Suppressor macrophage treated with lipopolysaccharide for 4 hours (primary cell): Measurements from ENCODE around the gene RSKR.
"Not testable (repeated sequence)": the region's sequence is repeated elsewhere in the genome, so short reads cannot be mapped to it uniquely, and the experiment has no call there.

Experiments
- DNase-seq: peaks from one replicate; pipeline ENCODE4 v3.0.0-alpha.2; 2020

Gene RSKR

GRCh38 chr17:28576758-28577465 is 37.1 kb downstream of the RSKR start, which contains the start of gene ALDOC:
ALDOC (minus strand) TSS chr17:28576895; CDS start chr17:28575532, 1,363 bp downstream.
- DNase-seq, result peak; percentile 98

- DNase-seq, result not testable (repeated sequence)
Measured at GRCh38 chr17:28576016-28576415, 38.0 kb downstream of the RSKR start.

GRCh38 chr17:28575126-28575795 is 38.7 kb downstream of the RSKR start:
- DNase-seq, result no peak

GRCh38 chr17:28574526-28574925 is 39.5 kb downstream of the RSKR start:
- no peak for DNase-seq

- no peak for DNase-seq
Measured at GRCh38 chr17:28573966-28574480, 40.0 kb downstream of the RSKR start.

GRCh38 chr17:28573521-28573920 is 40.5 kb downstream of the RSKR start:
- no peak for DNase-seq

GRCh38 chr17:28573040-28573380 is 41.0 kb downstream of the RSKR start:
- DNase-seq, result no peak

GRCh38 chr17:28572259-28573039 is 41.5 kb downstream of the RSKR start:
- DNase-seq, result no peak

GRCh38 chr17:28571361-28572122 is 42.4 kb downstream of the RSKR start, which contains the start of gene PIGS:
PIGS (minus strand) TSS chr17:28571524; CDS start chr17:28571496, 28 bp downstream.
- peak; percentile 97 for DNase-seq

- DNase-seq, result no peak
Measured at GRCh38 chr17:28570716-28571360, 43.1 kb downstream of the RSKR start.

- DNase-seq, result no peak
Measured at GRCh38 chr17:28569446-28569845, 44.5 kb downstream of the RSKR start.

GRCh38 chr17:28567604-28568003 is 46.4 kb downstream of the RSKR start:
- DNase-seq, result peak; percentile 67

- DNase-seq, result no peak
Measured at GRCh38 chr17:28563475-28563874, 50.5 kb downstream of the RSKR start.
